Keratinocyte (primary cell): ENCODE results near the gene MRPS23. TPM values are rescaled to one million over a fixed set of nuclear protein-coding genes. Genes with fewer than 3 reads are reported as not detected.

Experiments used
- DNase-seq: peaks from one replicate; pipeline ENCODE4 v3.0.0-alpha.2; 2011; ENCODE audit warnings: low read depth, missing footprints, low spot score
- FAIRE-seq: peaks from 2 replicates; lab custom pipeline; 2011; peaks lifted over from hg19 to GRCh38; lab: Jason Lieb, UNC
- H2AFZ ChIP-seq: 2 replicates; pipeline ENCODE4 v1.6.0; 2012; ENCODE audit warnings: low read length, control low read depth, inconsistent platforms; ENCODE audit not compliant: control insufficient read depth
- H3K27ac ChIP-seq: 2 replicates; pipeline ENCODE4 v1.5.1; 2011; ENCODE audit warnings: low read length; ENCODE audit not compliant: control insufficient read depth, insufficient read depth
- H3K27me3 ChIP-seq: 3 replicates; pipeline ENCODE4 v1.6.0; 2011; ENCODE audit warnings: low read length; ENCODE audit not compliant: control insufficient read depth, insufficient read depth; ENCODE audit errors: extremely low read depth
- H3K36me3 ChIP-seq, 2 experiments: 2 replicates in 1 of 2; 3 replicates in 1 of 2; pipeline ENCODE4 v1.5.1; 2011; ENCODE audit warnings: low read length in 2 of 2, mild to moderate bottlenecking in 1 of 2; ENCODE audit not compliant: control insufficient read depth in 2 of 2, insufficient read depth in 2 of 2; ENCODE audit errors: extremely low read depth in 1 of 2
- H3K4me1 ChIP-seq: 3 replicates; pipeline ENCODE4 v1.5.1; 2011; ENCODE audit warnings: low read length; ENCODE audit not compliant: control insufficient read depth, insufficient read depth; ENCODE audit errors: extremely low read depth
- H3K4me2 ChIP-seq: 3 replicates; pipeline ENCODE4 v1.6.0; 2011; ENCODE audit warnings: low read depth, low read length; ENCODE audit not compliant: control insufficient read depth, insufficient read depth; ENCODE audit errors: extremely low read depth
- H3K4me3 ChIP-seq, 3 experiments: fragments of 200-600 bp in 1 of 3; sonication (generic) in 1 of 3; 2 replicates in 2 of 3; 3 replicates in 1 of 3; pipeline ENCODE4 v1.5.1; 2011 to 2016; ENCODE audit warnings: low read length in 3 of 3, mild to moderate bottlenecking in 3 of 3, control low read depth in 2 of 3, inconsistent platforms in 1 of 3, low read depth in 1 of 3, mixed read lengths in 1 of 3, mixed run types in 1 of 3, moderate library complexity in 1 of 3; ENCODE audit not compliant: control insufficient read depth in 2 of 3, insufficient read depth in 2 of 3; ENCODE audit errors: extremely low read depth in 1 of 3
- H3K79me2 ChIP-seq: 2 replicates; pipeline ENCODE4 v1.6.0; 2012; ENCODE audit warnings: low read length; ENCODE audit not compliant: control insufficient read depth, insufficient read depth
- H3K9ac ChIP-seq: 3 replicates; pipeline ENCODE4 v1.6.0; 2011; ENCODE audit warnings: low read length; ENCODE audit not compliant: control insufficient read depth, insufficient read depth; ENCODE audit errors: extremely low read depth
- H3K9me1 ChIP-seq: 3 replicates; pipeline ENCODE4 v1.6.0; 2011; ENCODE audit warnings: low read length; ENCODE audit not compliant: control insufficient read depth, insufficient read depth; ENCODE audit errors: extremely low read depth
- H3K9me3 ChIP-seq: 2 replicates; pipeline ENCODE4 v1.5.1; 2012; ENCODE audit warnings: low read depth, low read length; ENCODE audit not compliant: control insufficient read depth
- H4K20me1 ChIP-seq: 3 replicates; pipeline ENCODE4 v1.6.0; 2011; ENCODE audit warnings: low read length; ENCODE audit not compliant: control insufficient read depth, insufficient read depth; ENCODE audit errors: extremely low read depth
- EZH2 ChIP-seq: IDR thresholded peaks from one replicate; pipeline ENCODE4 v1.6.1; 2012; ENCODE audit warnings: inconsistent platforms, mild to moderate bottlenecking, low read length, moderate library complexity
- dilution Hi-C: fragments of 300-500 bp; cut with MboI; formaldehyde crosslinking; loops from one replicate; pipeline ENCODE4 v1.7.0; 2020; ENCODE audit warnings: low sequenced_read_pairs; ENCODE audit not compliant: extremely low pct_ligation_motif_present
- polyA plus RNA-seq, 5 experiments: library from polyadenylated mRNA; depleted of rRNA in 3 of 5; stranded (reverse) in 3 of 5; stranded (forward) in 1 of 5; unstranded in 1 of 5; fragments of >200 nt; gene quantifications; 1 replicate in 1 of 5; 2 replicates in 3 of 5; 3 replicates in 1 of 5; pipeline versions ENCODE4 v1.2.1 to v1.2.3, GENCODE V29; 2011 to 2012; ENCODE audit warnings: missing spikeins in 2 of 5, low read depth in 1 of 5, low replicate concordance in 1 of 5
- TF ChIP-seq, protein P1 (sequence below), 3 experiments: IDR thresholded peaks in 1 of 3; conservative IDR thresholded peaks in 1 of 3; optimal IDR thresholded peaks in 1 of 3; 2 replicates in 2 of 3; 3 replicates in 1 of 3; pipeline versions ENCODE3 to v1.5.1; 2011; ENCODE audit warnings: low read length in 3 of 3, mild to moderate bottlenecking in 3 of 3, moderate library complexity in 2 of 3, control low read depth in 1 of 3, inconsistent platforms in 1 of 3; ENCODE audit not compliant: insufficient read depth in 2 of 3; ENCODE audit errors: extremely low read depth in 1 of 3

Gene MRPS23
- polyA plus RNA-seq, 1 donor (not counting 4 experiments of a cell fraction or from before 2014, with no cell fraction given) = 57.3 TPM

DNA sequence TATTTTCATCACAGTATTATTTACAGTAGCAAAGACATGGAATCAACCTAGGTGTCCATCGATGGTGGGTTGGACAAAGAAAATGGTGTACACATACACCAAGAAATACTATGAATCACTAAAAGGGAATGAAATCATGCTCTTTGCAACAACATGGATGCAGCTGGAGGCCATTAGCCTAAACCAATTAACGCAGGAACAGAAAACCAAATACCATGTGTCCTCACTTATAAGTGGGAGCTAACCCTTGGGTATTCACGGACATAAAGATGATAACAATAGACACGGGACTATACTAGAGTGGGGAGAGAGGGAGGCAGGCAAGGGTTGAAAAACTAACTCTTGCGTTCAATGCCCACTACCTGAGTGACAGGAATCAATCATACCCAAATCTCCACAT lies 41.0 kb downstream of the MRPS23 start:
- FAIRE-seq = no peak
- Histone ChIP-seq H3K36me3 (no peaks in the 10 kb centered on the region), H3K4me2 (no peak overlapping the region), H3K9ac (no peak overlapping the region), H3K4me3 (no peak overlapping the region), H3K9me3 (no peaks in the 10 kb centered on the region), H3K27ac (no peak overlapping the region), H2AFZ (no peak overlapping the region), H4K20me1 (no peaks in the 10 kb centered on the region), H3K4me1 (peaks cover 19% of the 10 kb centered on the region), H3K9me1 (no peaks in the 10 kb centered on the region), H3K27me3 (peaks cover 4% of the 10 kb centered on the region), H3K79me2 (no peaks in the 10 kb centered on the region)
- TF ChIP-seq, protein P1, sequence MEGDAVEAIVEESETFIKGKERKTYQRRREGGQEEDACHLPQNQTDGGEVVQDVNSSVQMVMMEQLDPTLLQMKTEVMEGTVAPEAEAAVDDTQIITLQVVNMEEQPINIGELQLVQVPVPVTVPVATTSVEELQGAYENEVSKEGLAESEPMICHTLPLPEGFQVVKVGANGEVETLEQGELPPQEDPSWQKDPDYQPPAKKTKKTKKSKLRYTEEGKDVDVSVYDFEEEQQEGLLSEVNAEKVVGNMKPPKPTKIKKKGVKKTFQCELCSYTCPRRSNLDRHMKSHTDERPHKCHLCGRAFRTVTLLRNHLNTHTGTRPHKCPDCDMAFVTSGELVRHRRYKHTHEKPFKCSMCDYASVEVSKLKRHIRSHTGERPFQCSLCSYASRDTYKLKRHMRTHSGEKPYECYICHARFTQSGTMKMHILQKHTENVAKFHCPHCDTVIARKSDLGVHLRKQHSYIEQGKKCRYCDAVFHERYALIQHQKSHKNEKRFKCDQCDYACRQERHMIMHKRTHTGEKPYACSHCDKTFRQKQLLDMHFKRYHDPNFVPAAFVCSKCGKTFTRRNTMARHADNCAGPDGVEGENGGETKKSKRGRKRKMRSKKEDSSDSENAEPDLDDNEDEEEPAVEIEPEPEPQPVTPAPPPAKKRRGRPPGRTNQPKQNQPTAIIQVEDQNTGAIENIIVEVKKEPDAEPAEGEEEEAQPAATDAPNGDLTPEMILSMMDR (optimal IDR thresholded peaks at IDR 0.05 in 1 of 3, IDR thresholded peaks at IDR 0.05 in 1 of 3, conservative IDR thresholded peaks at IDR 0.05 in 1 of 3; ENCODE audit: extremely low read depth in 1 of 3, insufficient read depth in 2 of 3, low read length in 3 of 3) = no peak
- no peak for TF ChIP-seq EZH2
- dilution Hi-C loops = no loop called here
- no peak for DNase-seq

DNA sequence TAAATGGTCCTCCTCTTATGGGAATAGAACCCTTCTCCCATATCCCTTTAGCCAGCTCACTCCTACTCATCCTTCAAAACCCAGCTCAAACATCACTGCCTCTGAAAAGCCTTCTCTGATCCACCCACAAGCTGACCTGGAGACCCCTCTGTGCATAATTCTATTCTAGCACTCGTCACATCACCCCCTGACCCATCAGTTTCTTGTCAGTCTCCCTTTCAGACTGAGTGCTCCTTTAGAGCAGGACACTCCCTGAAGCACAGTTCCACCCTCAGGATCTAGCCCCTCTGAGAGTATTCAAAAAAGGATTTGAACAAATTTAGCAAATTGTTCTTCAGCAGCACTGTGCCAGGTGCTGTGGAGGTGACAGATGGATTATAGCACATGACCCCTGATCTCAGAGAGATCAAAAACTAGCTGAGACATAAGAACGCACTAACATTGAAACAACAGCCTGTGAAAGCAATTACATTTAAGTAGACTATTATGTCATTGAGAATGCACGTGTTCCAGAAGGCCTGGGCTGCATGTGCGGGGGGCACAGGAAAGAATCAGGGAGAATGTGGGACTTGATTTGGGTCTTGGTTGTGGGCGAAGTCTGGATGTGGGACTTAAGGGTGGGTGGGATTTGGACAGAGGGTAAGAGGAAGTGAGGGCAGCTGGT lies 43.5 kb downstream of the MRPS23 start:
- peaks cover 12% of the 10 kb centered on the region for H3K4me1 ChIP-seq
- no peaks in the 10 kb centered on the region for H4K20me1 ChIP-seq
- FAIRE-seq (no peak), DNase-seq (no peak)
- H3K27ac ChIP-seq = no peak overlapping the region
- H3K79me2 ChIP-seq = no peaks in the 10 kb centered on the region
- H3K4me3 ChIP-seq = no peak overlapping the region
- TF ChIP-seq, protein P1 (optimal IDR thresholded peaks at IDR 0.05 in 1 of 3, IDR thresholded peaks at IDR 0.05 in 1 of 3, conservative IDR thresholded peaks at IDR 0.05 in 1 of 3; ENCODE audit: extremely low read depth in 1 of 3, insufficient read depth in 2 of 3, low read length in 3 of 3) = no peak
- TF ChIP-seq EZH2 = no peak
- no peak overlapping the region for H3K9ac ChIP-seq
- dilution Hi-C loops = no loop called here
- H3K36me3 ChIP-seq = no peaks in the 10 kb centered on the region
- no peaks in the 10 kb centered on the region for H3K9me3 ChIP-seq
- peaks cover 4% of the 10 kb centered on the region for H3K27me3 ChIP-seq
- H3K9me1 ChIP-seq = no peaks in the 10 kb centered on the region
- H2AFZ ChIP-seq = no peak overlapping the region
- no peak overlapping the region for H3K4me2 ChIP-seq
